ENCODE results near the gene GPSM1.

GPSM1 gene

GRCh38 chr9:136352682-136353081 is 25.3 kb downstream of the GPSM1 start:
- Histone ChIP-seq H3K4me1 (ENCODE audit: control insufficient read depth, insufficient read depth, low read length, poor library complexity, severe bottlenecking) (no peaks in the 10 kb centered on the region), H3K4me3 (ENCODE audit: insufficient read depth, low read depth, low read length, poor library complexity, severe bottlenecking) (no peak overlapping the region), H3K9me3 (ENCODE audit: control insufficient read depth, low read length) (no peaks in the 10 kb centered on the region), H3K36me3 (ENCODE audit: control insufficient read depth, insufficient read depth, low read length) (no peaks in the 10 kb centered on the region), H3K27ac (ENCODE audit: insufficient read depth, low read length, poor library complexity, severe bottlenecking) (no peak overlapping the region), H3K27me3 (replicated peaks; ENCODE audit: control insufficient read depth, insufficient read depth, low read length, poor library complexity, severe bottlenecking) (no peaks in the 10 kb centered on the region)
- DNase-seq = no peak

- H3K4me3 ChIP-seq (ENCODE audit: insufficient read depth, low read depth, low read length, poor library complexity, severe bottlenecking) = no peak overlapping the region
- H3K27ac ChIP-seq (ENCODE audit: insufficient read depth, low read length, poor library complexity, severe bottlenecking) = no peak overlapping the region
- no peaks in the 10 kb centered on the region for H3K36me3 ChIP-seq (ENCODE audit: control insufficient read depth, insufficient read depth, low read length)
- no peak for DNase-seq
- no peaks in the 10 kb centered on the region for H3K9me3 ChIP-seq (ENCODE audit: control insufficient read depth, low read length)
- no peaks in the 10 kb centered on the region for H3K27me3 ChIP-seq (replicated peaks; ENCODE audit: control insufficient read depth, insufficient read depth, low read length, poor library complexity, severe bottlenecking)
- H3K4me1 ChIP-seq (ENCODE audit: control insufficient read depth, insufficient read depth, low read length, poor library complexity, severe bottlenecking) = no peaks in the 10 kb centered on the region
These were observed 25.7 kb downstream of the GPSM1 start for GRCh38 chr9:136353088-136353487.

- no peaks in the 10 kb centered on the region for H3K36me3 ChIP-seq (ENCODE audit: control insufficient read depth, insufficient read depth, low read length)
- no peaks in the 10 kb centered on the region for H3K27me3 ChIP-seq (replicated peaks; ENCODE audit: control insufficient read depth, insufficient read depth, low read length, poor library complexity, severe bottlenecking)
- DNase-seq = no peak
- no peak overlapping the region for H3K4me3 ChIP-seq (ENCODE audit: insufficient read depth, low read depth, low read length, poor library complexity, severe bottlenecking)
- no peaks in the 10 kb centered on the region for H3K4me1 ChIP-seq (ENCODE audit: control insufficient read depth, insufficient read depth, low read length, poor library complexity, severe bottlenecking)
- H3K27ac ChIP-seq (ENCODE audit: insufficient read depth, low read length, poor library complexity, severe bottlenecking) = no peak overlapping the region
- H3K9me3 ChIP-seq (ENCODE audit: control insufficient read depth, low read length) = no peaks in the 10 kb centered on the region
These were observed 26.6 kb downstream of the GPSM1 start for GRCh38 chr9:136353757-136354488.

DNA sequence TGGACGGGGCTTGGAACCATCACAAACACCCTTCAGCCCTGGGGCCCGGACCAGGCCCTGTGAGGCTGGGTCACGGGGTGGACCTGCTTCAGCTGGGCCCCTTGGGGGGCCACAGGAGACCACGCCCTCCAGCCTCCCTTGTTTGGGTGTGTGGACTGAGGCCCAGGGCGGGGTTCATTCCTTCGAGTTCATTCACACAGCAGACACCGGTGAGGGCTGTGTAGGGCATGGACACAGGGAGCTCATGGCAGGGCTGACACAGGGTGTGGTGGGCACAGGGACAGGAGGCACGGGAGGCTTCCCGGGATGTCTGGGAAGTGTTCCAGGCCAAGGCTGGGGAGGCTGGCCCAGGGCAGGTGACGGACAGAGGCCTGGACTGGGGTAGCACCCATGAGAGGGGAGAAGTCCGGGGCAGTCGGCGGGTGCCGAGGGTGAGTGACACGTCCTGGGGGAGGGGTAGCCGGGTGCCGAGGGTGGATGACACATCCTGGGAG is 27.3 kb downstream of the GPSM1 start:
- no peak for DNase-seq
- peaks cover under 1% of the 10 kb centered on the region for H3K36me3 ChIP-seq (ENCODE audit: control insufficient read depth, insufficient read depth, low read length)
- H3K27me3 ChIP-seq (replicated peaks; ENCODE audit: control insufficient read depth, insufficient read depth, low read length, poor library complexity, severe bottlenecking) = no peaks in the 10 kb centered on the region
- no peak overlapping the region for H3K4me3 ChIP-seq (ENCODE audit: insufficient read depth, low read depth, low read length, poor library complexity, severe bottlenecking)
- no peak overlapping the region for H3K27ac ChIP-seq (ENCODE audit: insufficient read depth, low read length, poor library complexity, severe bottlenecking)
- H3K4me1 ChIP-seq (ENCODE audit: control insufficient read depth, insufficient read depth, low read length, poor library complexity, severe bottlenecking) = no peaks in the 10 kb centered on the region
- H3K9me3 ChIP-seq (ENCODE audit: control insufficient read depth, low read length) = no peaks in the 10 kb centered on the region

DNA sequence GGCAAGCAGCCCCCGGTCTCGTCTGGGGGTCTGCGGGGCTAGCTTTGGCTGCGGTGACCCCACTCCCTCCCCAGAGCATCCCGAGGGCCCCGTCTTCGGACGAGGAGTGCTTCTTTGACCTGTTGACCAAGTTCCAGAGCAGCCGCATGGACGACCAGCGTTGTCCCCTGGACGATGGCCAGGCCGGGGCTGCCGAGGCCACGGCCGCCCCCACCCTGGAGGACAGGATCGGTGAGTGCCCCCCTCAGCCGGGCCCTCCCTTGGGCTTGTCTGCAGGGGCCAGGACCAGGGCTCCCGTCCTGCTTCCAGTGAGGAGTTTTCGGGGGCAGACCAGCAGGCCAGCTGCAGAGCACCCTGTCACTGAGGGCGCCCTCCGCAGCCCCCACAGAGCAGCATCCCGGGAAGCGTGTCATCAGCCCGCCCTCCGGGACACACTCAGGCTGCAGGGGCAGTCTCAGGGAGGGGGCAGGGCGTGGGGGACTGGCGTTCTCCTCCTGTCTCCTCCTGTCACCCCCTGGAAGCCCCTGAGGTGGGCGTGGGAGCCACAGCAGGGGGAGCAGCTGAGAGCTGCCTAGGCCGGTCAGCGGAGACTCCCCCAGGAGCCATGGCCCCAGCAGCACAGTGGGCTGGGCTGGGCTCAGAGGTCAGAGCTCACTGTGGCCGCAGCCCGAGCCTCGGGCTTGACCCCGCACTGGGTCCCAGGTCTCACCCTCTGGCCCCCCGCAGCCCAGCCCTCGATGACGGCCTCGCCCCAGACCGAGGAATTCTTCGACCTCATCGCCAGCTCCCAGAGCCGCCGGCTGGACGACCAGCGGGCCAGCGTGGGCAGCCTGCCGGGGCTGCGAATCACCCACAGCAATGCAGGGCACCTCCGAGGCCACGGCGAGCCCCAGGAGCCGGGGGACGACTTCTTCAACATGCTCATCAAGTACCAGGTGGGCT is 28.5 kb downstream of the GPSM1 start:
- no peak overlapping the region for H3K27ac ChIP-seq (ENCODE audit: insufficient read depth, low read length, poor library complexity, severe bottlenecking)

GRCh38 chr9:136357202-136357725 is 29.9 kb downstream of the GPSM1 start:
- Histone ChIP-seq H3K4me1 (ENCODE audit: control insufficient read depth, insufficient read depth, low read length, poor library complexity, severe bottlenecking) (no peaks in the 10 kb centered on the region), H3K27me3 (replicated peaks; ENCODE audit: control insufficient read depth, insufficient read depth, low read length, poor library complexity, severe bottlenecking) (no peaks in the 10 kb centered on the region), H3K4me3 (ENCODE audit: insufficient read depth, low read depth, low read length, poor library complexity, severe bottlenecking) (no peak overlapping the region), H3K36me3 (ENCODE audit: control insufficient read depth, insufficient read depth, low read length) (peaks cover 9% of the 10 kb centered on the region), H3K9me3 (ENCODE audit: control insufficient read depth, low read length) (no peaks in the 10 kb centered on the region), H3K27ac (ENCODE audit: insufficient read depth, low read length, poor library complexity, severe bottlenecking) (no peak overlapping the region)
- DNase-seq = no peak

More for the DNA sequence above, 28.5 kb downstream of the GPSM1 start:
- Histone ChIP-seq H3K4me3 (ENCODE audit: insufficient read depth, low read depth, low read length, poor library complexity, severe bottlenecking) (no peak overlapping the region), H3K4me1 (ENCODE audit: control insufficient read depth, insufficient read depth, low read length, poor library complexity, severe bottlenecking) (no peaks in the 10 kb centered on the region), H3K36me3 (ENCODE audit: control insufficient read depth, insufficient read depth, low read length) (peaks cover 9% of the 10 kb centered on the region), H3K27me3 (replicated peaks; ENCODE audit: control insufficient read depth, insufficient read depth, low read length, poor library complexity, severe bottlenecking) (no peaks in the 10 kb centered on the region), H3K9me3 (ENCODE audit: control insufficient read depth, low read length) (no peaks in the 10 kb centered on the region)
- no peak for DNase-seq

GRCh38 chr9:136358016-136358415 is 30.7 kb downstream of the GPSM1 start:
- H3K4me1 ChIP-seq (ENCODE audit: control insufficient read depth, insufficient read depth, low read length, poor library complexity, severe bottlenecking) = peaks cover 5% of the 10 kb centered on the region
- H3K4me3 ChIP-seq (ENCODE audit: insufficient read depth, low read depth, low read length, poor library complexity, severe bottlenecking) = no peak overlapping the region
- H3K27me3 ChIP-seq (replicated peaks; ENCODE audit: control insufficient read depth, insufficient read depth, low read length, poor library complexity, severe bottlenecking) = no peaks in the 10 kb centered on the region
- H3K27ac ChIP-seq (ENCODE audit: insufficient read depth, low read length, poor library complexity, severe bottlenecking) = no peak overlapping the region
- H3K9me3 ChIP-seq (ENCODE audit: control insufficient read depth, low read length) = no peaks in the 10 kb centered on the region
- no peak for DNase-seq
- H3K36me3 ChIP-seq (ENCODE audit: control insufficient read depth, insufficient read depth, low read length) = peaks cover 9% of the 10 kb centered on the region

GRCh38 chr9:136358888-136359287 is 31.5 kb downstream of the GPSM1 start:
- Histone ChIP-seq H3K27ac (ENCODE audit: insufficient read depth, low read length, poor library complexity, severe bottlenecking) (no peak overlapping the region), H3K27me3 (replicated peaks; ENCODE audit: control insufficient read depth, insufficient read depth, low read length, poor library complexity, severe bottlenecking) (no peaks in the 10 kb centered on the region), H3K4me3 (ENCODE audit: insufficient read depth, low read depth, low read length, poor library complexity, severe bottlenecking) (no peak overlapping the region), H3K4me1 (ENCODE audit: control insufficient read depth, insufficient read depth, low read length, poor library complexity, severe bottlenecking) (peaks cover 7% of the 10 kb centered on the region), H3K9me3 (ENCODE audit: control insufficient read depth, low read length) (no peaks in the 10 kb centered on the region), H3K36me3 (ENCODE audit: control insufficient read depth, insufficient read depth, low read length) (peaks cover 9% of the 10 kb centered on the region)
- DNase-seq = no peak

- H3K9me3 ChIP-seq (ENCODE audit: control insufficient read depth, low read length) = no peaks in the 10 kb centered on the region
- H3K27me3 ChIP-seq (replicated peaks; ENCODE audit: control insufficient read depth, insufficient read depth, low read length, poor library complexity, severe bottlenecking) = no peaks in the 10 kb centered on the region
- DNase-seq = no peak
- peaks cover 9% of the 10 kb centered on the region for H3K36me3 ChIP-seq (ENCODE audit: control insufficient read depth, insufficient read depth, low read length)
- H3K4me1 ChIP-seq (ENCODE audit: control insufficient read depth, insufficient read depth, low read length, poor library complexity, severe bottlenecking) = peaks cover 7% of the 10 kb centered on the region
- H3K4me3 ChIP-seq (ENCODE audit: insufficient read depth, low read depth, low read length, poor library complexity, severe bottlenecking) = no peak overlapping the region
- no peak overlapping the region for H3K27ac ChIP-seq (ENCODE audit: insufficient read depth, low read length, poor library complexity, severe bottlenecking)
These were observed 32.7 kb downstream of the GPSM1 start for GRCh38 chr9:136359774-136360718.
